IMR-90 (cell line): ENCODE results near the gene TANGO2. TPM values are rescaled to one million over a fixed set of nuclear protein-coding genes. Genes with fewer than 3 reads are reported as not detected.

Experiments
- ATAC-seq: fragments of 200-7000 bp; cut with Tn5 transposase; 2 replicates; pipeline ENCODE4 v1.9.1; 2020; ENCODE audit warnings: low read depth, mild to moderate bottlenecking, moderate library complexity
- BruUV-seq: library from RNA; stranded (reverse); fragments of 400-500 nt; replicated peaks from 2 replicates; lab custom pipeline; 2021; lab: Mats Ljungman, UMichigan
- CTCF ChIA-PET: fragments of 300-600 bp; formaldehyde crosslinking; extraction: SDS; loops from one replicate; lab custom pipeline; 2021; ENCODE audit warnings: antibody characterized with exemption; lab: Yijun Ruan, JAX
- POLR2A ChIA-PET: fragments of 300-600 bp; sonication (Branson Sonifier 250); formaldehyde crosslinking; loops from one replicate; lab custom pipeline; 2022; ENCODE audit warnings: antibody characterized with exemption; ENCODE audit not compliant: unreplicated experiment; lab: Charles Lee
- DNase-seq: peaks from one replicate; pipeline ENCODE4 v3.0.0; 2013
- H2AFZ ChIP-seq: replicated peaks from 2 replicates; pipeline ENCODE3; 2013; ENCODE audit warnings: low read length, mild to moderate bottlenecking; ENCODE audit not compliant: poor library complexity
- H2AK5ac ChIP-seq: 2 replicates; pipeline ENCODE4 v1.6.1; 2013; ENCODE audit warnings: low read depth, low read length, inconsistent platforms
- H2AK9ac ChIP-seq: replicated peaks from 2 replicates; pipeline ENCODE3; 2013; ENCODE audit warnings: mild to moderate bottlenecking, low read depth, low read length, moderate library complexity; ENCODE audit not compliant: poor library complexity
- H2BK120ac ChIP-seq: 2 replicates; pipeline ENCODE4 v1.6.1; 2013; ENCODE audit warnings: low read depth, low read length, inconsistent platforms
- H2BK15ac ChIP-seq: 3 replicates; pipeline ENCODE4 v1.6.1; 2013; ENCODE audit warnings: low read depth, low read length, inconsistent platforms
- H2BK20ac ChIP-seq: 2 replicates; pipeline ENCODE4 v1.6.1; 2013; ENCODE audit warnings: low read depth, mild to moderate bottlenecking, inconsistent platforms, low read length, moderate library complexity
- H2BK5ac ChIP-seq: 2 replicates; pipeline ENCODE4 v1.6.1; 2013; ENCODE audit warnings: mild to moderate bottlenecking, low read depth, low read length, inconsistent platforms; ENCODE audit not compliant: poor library complexity, severe bottlenecking
- H3K14ac ChIP-seq: replicated peaks from 2 replicates; pipeline ENCODE4 v1.6.1; 2013; ENCODE audit warnings: low read depth, low read length, inconsistent platforms
- H3K18ac ChIP-seq: 2 replicates; pipeline ENCODE4 v1.6.1; 2013; ENCODE audit warnings: low read depth, low read length, control low read depth
- H3K23ac ChIP-seq: 2 replicates; pipeline ENCODE4 v1.6.1; 2013; ENCODE audit warnings: low read depth, low read length, inconsistent platforms
- H3K27ac ChIP-seq: 2 replicates; pipeline ENCODE4 v1.5.1; 2013; ENCODE audit warnings: mild to moderate bottlenecking, control low read depth, low read length; ENCODE audit not compliant: insufficient read depth
- H3K27me3 ChIP-seq: 2 replicates; pipeline ENCODE4 v1.6.1; 2013; ENCODE audit warnings: low read length; ENCODE audit not compliant: control insufficient read depth, insufficient read depth
- H3K36me3 ChIP-seq: 2 replicates; pipeline ENCODE4 v1.6.1; 2013; ENCODE audit warnings: low read length, mixed read lengths; ENCODE audit not compliant: control insufficient read depth, insufficient read depth
- H3K4ac ChIP-seq: 2 replicates; pipeline ENCODE4 v1.6.1; 2013; ENCODE audit warnings: low read depth, low read length, inconsistent platforms
- H3K4me1 ChIP-seq: 2 replicates; pipeline ENCODE4 v1.6.1; 2013; ENCODE audit warnings: low read length, mixed read lengths; ENCODE audit not compliant: control insufficient read depth, insufficient read depth
- H3K4me2 ChIP-seq: 2 replicates; pipeline ENCODE4 v1.6.1; 2013; ENCODE audit warnings: low read depth, mild to moderate bottlenecking, control low read depth, low read length, moderate library complexity
- H3K4me3 ChIP-seq: 2 replicates; pipeline ENCODE4 v1.5.1; 2013; ENCODE audit warnings: low read depth, mild to moderate bottlenecking, control low read depth, low read length, moderate library complexity; ENCODE audit not compliant: insufficient read depth
- H3K56ac ChIP-seq: 2 replicates; pipeline ENCODE4 v1.6.1; 2013; ENCODE audit warnings: low read length, inconsistent platforms; ENCODE audit not compliant: insufficient read depth; ENCODE audit errors: extremely low read depth
- H3K79me1 ChIP-seq, 2 experiments: 2 replicates each; pipeline ENCODE4 v1.6.1; 2013; ENCODE audit warnings: low read length in 2 of 2, inconsistent platforms in 1 of 2, low read depth in 1 of 2
- H3K9ac ChIP-seq: 2 replicates; pipeline ENCODE4 v1.6.1; 2013; ENCODE audit warnings: low read depth, low read length, control low read depth
- H3K9me1 ChIP-seq: 2 replicates; pipeline ENCODE4 v1.6.1; 2013; ENCODE audit warnings: low read length, inconsistent platforms; ENCODE audit not compliant: insufficient read depth
- H3K9me3 ChIP-seq: 2 replicates; pipeline ENCODE4 v1.6.1; 2013; ENCODE audit warnings: low read length; ENCODE audit not compliant: control insufficient read depth, insufficient read depth
- H4K20me1 ChIP-seq: 2 replicates; pipeline ENCODE4 v1.6.1; 2013; ENCODE audit warnings: low read length, inconsistent platforms; ENCODE audit not compliant: insufficient read depth
- H4K5ac ChIP-seq: 2 replicates; pipeline ENCODE4 v1.6.1; 2013; ENCODE audit warnings: mild to moderate bottlenecking, low read depth, low read length, control low read depth
- H4K8ac ChIP-seq, 2 experiments: 2 replicates each; pipeline ENCODE4 v1.6.1; 2013; ENCODE audit warnings: low read depth in 2 of 2, low read length in 2 of 2, control low read depth in 1 of 2, inconsistent platforms in 1 of 2
- H4K91ac ChIP-seq: 2 replicates; pipeline ENCODE4 v1.6.1; 2013; ENCODE audit warnings: low read depth, low read length, inconsistent platforms; ENCODE audit not compliant: insufficient read depth
- MXI1 ChIP-seq: IDR thresholded peaks from 2 replicates; pipeline ENCODE4 v1.6.1; 2012; ENCODE audit warnings: low read depth, mild to moderate bottlenecking, low read length, moderate library complexity, borderline replicate concordance
- POLR2A ChIP-seq: IDR thresholded peaks from 2 replicates; pipeline ENCODE4 v1.6.1; 2012; ENCODE audit warnings: mild to moderate bottlenecking, low read depth, low read length
- RCOR1 ChIP-seq: IDR thresholded peaks from 2 replicates; pipeline ENCODE4 v1.6.1; 2012; ENCODE audit warnings: mild to moderate bottlenecking, low read length, improper control_type of control experiment; ENCODE audit not compliant: insufficient replicate concordance
- RFX5 ChIP-seq: IDR thresholded peaks from 2 replicates; pipeline ENCODE4 v1.8.0; 2012; ENCODE audit warnings: low read depth, mild to moderate bottlenecking, low read length, moderate library complexity
- WGBS, 2 experiments: methylation state at CpG; one replicate each; pipeline versions ENCODE4 v1.1.5 to v1.1.7; 2013; ENCODE audit warnings: missing lambda C conversion rate in 2 of 2; ENCODE audit not compliant: insufficient read length in 1 of 2; ENCODE audit errors: extremely low coverage in 2 of 2; 5-methylcytosine and 5-hydroxymethylcytosine counted together
- dilution Hi-C: fragments of 300-500 bp; cut with HindIII; formaldehyde crosslinking; loops from one replicate; pipeline ENCODE4 v1.14.3; 2018; ENCODE audit warnings: low sequenced_read_pairs; ENCODE audit not compliant: unreplicated experiment
- in situ Hi-C: fragments of 300-500 bp; cut with MboI; formaldehyde crosslinking; loops from 3 replicates; pipeline ENCODE4 v1.14.3; 2019; ENCODE audit warnings: low sequenced_read_pairs, inconsistent platforms, mixed read lengths
- intact Hi-C: fragments of 100-400 bp; cut with micrococcal nuclease; formaldehyde crosslinking; loops from 2 replicates; pipeline ENCODE4 v1.10.0; 2022
- polyA plus RNA-seq, 3 experiments: library from polyadenylated mRNA; depleted of rRNA; stranded (reverse); fragments of >200 nt; gene quantifications; 2 replicates each; pipeline ENCODE4 v1.2.3, GENCODE V29; 2012; ENCODE audit warnings: low replicate concordance in 1 of 3
- total RNA-seq: library from RNA; depleted of rRNA; stranded (reverse); fragments of >200 nt; gene quantifications from 2 replicates; pipeline ENCODE4 v1.2.3, GENCODE V29; 2012

TANGO2 gene
- total and polyA plus RNA-seq, 2 of the 4 experiments (the other 2 are of a cell fraction), result 45.1 to 75.1 TPM

- no peak for TF ChIP-seq RCOR1
Measured at GRCh38 chr22:20036535-20037392, 15.9 kb downstream of the TANGO2 start (continued).

- H4K20me1 ChIP-seq, result peaks cover 33% of the 10 kb centered on the region
- WGBS, 2 experiments, result 100% methylated on average over 2 of the region's 3 CpGs; no CpG with 5 or more reads in 1 of the 2 experiments
Measured at GRCh38 chr22:20037419-20037818, 16.5 kb downstream of the TANGO2 start.

More at GRCh38 chr22:20037419-20037818, 16.5 kb downstream of the TANGO2 start:
- Histone ChIP-seq H3K9me3 (no peaks in the 10 kb centered on the region), H3K18ac (no peak overlapping the region), H3K4me2 (no peak overlapping the region), H2BK20ac (no peak overlapping the region), H3K14ac (no peak overlapping the region), H3K36me3 (peaks cover 30% of the 10 kb centered on the region), H2BK15ac (no peak overlapping the region), H4K91ac (no peak overlapping the region), H2AFZ (no peak overlapping the region), H2AK9ac (no peak overlapping the region), H3K79me1 (peaks cover 10 to 39% of the 10 kb centered on the region in 2 experiments), H4K5ac (no peak overlapping the region), H2AK5ac (no peak overlapping the region), H3K27ac (no peak overlapping the region), H4K8ac (no peak overlapping the region), H3K27me3 (no peaks in the 10 kb centered on the region), H2BK5ac (no peak overlapping the region), H3K9me1 (peaks cover 6% of the 10 kb centered on the region; the same call in 1 of the 2 replicates), H2BK120ac (no peak overlapping the region), H3K56ac (no peak overlapping the region), H3K4me3 (no peak overlapping the region), H3K23ac (no peak overlapping the region), H3K4me1 (peaks cover 3% of the 10 kb centered on the region; the same call in 1 of the 2 replicates), H3K9ac (no peak overlapping the region), H3K4ac (no peak overlapping the region)
- dilution Hi-C loops, result no loop called here
- POLR2A ChIA-PET, result no interaction called here
- DNase-seq (no peak), ATAC-seq (no peak)
- CTCF ChIA-PET, result no interaction called here
- intact Hi-C loops, result no loop called here
- in situ Hi-C loops, result no loop called here
- no TSS peak for BruUV-seq
- TF ChIP-seq POLR2A, result no peak
- no peak for TF ChIP-seq MXI1
- TF ChIP-seq RFX5, result no peak
